Cardiac atrium fibroblast (primary cell): ENCODE results near the gene WNT5B. TPM values are rescaled to one million over a fixed set of nuclear protein-coding genes. Genes with fewer than 3 reads are reported as not detected.

ENCODE experiments used
- total RNA-seq: library from RNA; depleted of rRNA; stranded (reverse); fragments of >200 nt; gene quantifications from 2 replicates; pipeline ENCODE4 v1.2.3, GENCODE V29; 2015

WNT5B gene
- total RNA-seq = 7.6 and 8.9 TPM in 2 replicates

GRCh38 chr12:1628666-1629337 is at the start of gene WNT5B:
Gene WNT5B, plus strand, starts transcription at chr12:1629231. Its CDS starts 2,124 bp downstream, at chr12:1631355.

GRCh38 chr12:1594261-1595025 is 34.6 kb upstream of the WNT5B start, which contains the start of gene FBXL14:
Gene FBXL14, minus strand, starts transcription at chr12:1594581. Its CDS starts 515 bp downstream, at chr12:1594066.

GRCh38 chr12:1690578-1691122 is 61.6 kb downstream of the WNT5B start, which contains the start of gene ADIPOR2:
Gene ADIPOR2, plus strand, starts transcription at chr12:1691070. Its CDS starts 63,274 bp downstream, at chr12:1754344.

Other genes with a start within 250 kb of the WNT5B start
- 11.6 and 13.3 TPM in 2 replicates for gene FBXL14, start 34.6 kb upstream of the WNT5B start, total RNA-seq
- gene ADIPOR2, start 61.8 kb downstream of the WNT5B start, total RNA-seq = 27.1 and 33.7 TPM in 2 replicates
- not detected in 2 replicates for gene LRTM2, start 191.3 kb downstream of the WNT5B start, total RNA-seq